Lower lobe of right lung (tissue), 2 donors: Measurements from ENCODE around the gene RRAS. TPM values are rescaled to one million over a fixed set of nuclear protein-coding genes. Genes with fewer than 3 reads are reported as not detected.

Experiments
- ATAC-seq, 2 donors: fragments of 200-7000 bp; cut with Tn5 transposase; one replicate each; pipeline ENCODE4 v1.9.1; 2020 to 2022; ENCODE audit warnings: mild to moderate bottlenecking in 2 of 2, moderate library complexity in 2 of 2
- DNase-seq: peaks from one replicate; pipeline ENCODE4 v3.0.0-alpha.2; 2020
- H3K27ac ChIP-seq: fragments of 200-600 bp; one replicate; pipeline ENCODE4 v1.8.0; 2022
- H3K27me3 ChIP-seq: fragments of 200-600 bp; one replicate; pipeline ENCODE4 v1.8.0; 2022; ENCODE audit warnings: low read depth
- H3K36me3 ChIP-seq: fragments of 200-600 bp; one replicate; pipeline ENCODE4 v1.8.0; 2022; ENCODE audit warnings: mild to moderate bottlenecking
- H3K4me1 ChIP-seq: fragments of 200-600 bp; one replicate; pipeline ENCODE4 v1.8.0; 2022
- H3K4me3 ChIP-seq: fragments of 200-600 bp; one replicate; pipeline ENCODE4 v1.8.0; 2022; ENCODE audit warnings: mild to moderate bottlenecking
- H3K9me3 ChIP-seq: fragments of 200-600 bp; one replicate; pipeline ENCODE4 v1.8.0; 2022
- CTCF ChIP-seq: fragments of 200-600 bp; IDR thresholded peaks from one replicate; pipeline ENCODE4 v1.8.0; 2022; ENCODE audit warnings: antibody characterized with exemption, mild to moderate bottlenecking
- intact Hi-C: fragments of 100-400 bp; cut with DNase I; formaldehyde crosslinking; loops from one replicate; pipeline ENCODE4 v1.11.0; 2022
- total RNA-seq: library from RNA; stranded (reverse); fragmentation: NEBNext Ultra II Directional; extraction: Animal tissue kit (Norgen Biotek cat#: 25700); gene quantifications from one replicate; pipeline ENCODE4 v1.2.1, GENCODE V29; 2021
- donor health status: DM: no; HTN: yes; CAD: no; lungs with severe emphysema.

The RRAS gene
- total RNA-seq, 1 donor from 2014 or later: 114 TPM

DNA sequence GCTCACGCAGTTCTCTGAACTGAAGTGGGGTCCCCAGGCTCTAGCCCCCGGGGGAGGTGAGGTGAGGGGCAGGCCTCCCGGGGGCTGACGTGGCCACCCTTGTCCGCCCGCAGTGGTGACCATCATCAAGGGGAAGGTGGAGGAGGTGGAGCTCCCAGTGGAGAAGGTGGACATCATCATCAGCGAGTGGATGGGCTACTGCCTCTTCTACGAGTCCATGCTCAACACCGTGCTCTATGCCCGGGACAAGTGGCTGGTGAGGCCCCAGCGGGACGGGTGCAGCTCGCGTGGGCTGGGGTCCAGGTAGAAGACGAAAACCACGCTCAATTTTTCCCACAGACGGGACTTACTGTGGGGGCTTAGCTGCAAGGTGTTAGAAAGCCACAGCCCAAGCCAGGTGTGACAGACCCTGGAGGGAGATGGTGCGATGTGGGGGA, 43.9 kb upstream of the RRAS start:
- Histone ChIP-seq H3K4me3 (no peak overlapping the region), H3K27me3 (no peaks in the 10 kb centered on the region), H3K36me3 (peaks cover 78% of the 10 kb centered on the region), H3K4me1 (peaks cover 19% of the 10 kb centered on the region), H3K27ac (no peak overlapping the region), H3K9me3 (no peaks in the 10 kb centered on the region)
- intact Hi-C loops: no loop called here
- ATAC-seq (no peak), DNase-seq (no peak)
- no peak for TF ChIP-seq CTCF

DNA sequence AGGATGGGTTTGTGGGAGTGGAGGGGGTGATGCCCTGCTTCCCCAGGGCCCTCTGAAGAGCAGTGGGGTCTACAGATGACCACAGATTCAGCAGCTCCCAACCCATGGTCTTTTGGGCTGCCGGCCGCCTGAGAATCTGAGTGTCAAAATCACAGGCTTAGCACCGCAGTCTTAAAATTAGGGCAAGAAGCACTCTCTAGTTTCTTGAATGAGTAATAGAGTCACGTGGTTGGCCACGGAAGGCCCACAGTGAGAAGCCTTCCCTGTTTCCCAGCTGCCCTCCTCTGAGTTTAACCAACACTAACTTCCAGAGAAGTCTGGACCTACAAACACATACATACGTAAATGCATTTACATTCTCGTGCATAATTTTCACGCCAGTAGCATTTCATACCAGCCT, 42.3 kb upstream of the RRAS start:
- DNase-seq (no peak), ATAC-seq (no peak)
- Histone ChIP-seq H3K27ac (no peak overlapping the region), H3K4me3 (no peak overlapping the region), H3K4me1 (peaks cover 30% of the 10 kb centered on the region), H3K27me3 (no peaks in the 10 kb centered on the region), H3K36me3 (peaks cover 67% of the 10 kb centered on the region), H3K9me3 (no peaks in the 10 kb centered on the region)
- intact Hi-C loops: no loop called here
- no peak for TF ChIP-seq CTCF

- TF ChIP-seq CTCF: no peak
- intact Hi-C loops: no loop called here
- Histone ChIP-seq H3K27me3 (no peaks in the 10 kb centered on the region), H3K9me3 (no peaks in the 10 kb centered on the region), H3K36me3 (peaks cover 63% of the 10 kb centered on the region), H3K27ac (no peak overlapping the region), H3K4me1 (peaks cover 30% of the 10 kb centered on the region), H3K4me3 (no peak overlapping the region)
- DNase-seq (no peak), ATAC-seq (no peak)
Observed at GRCh38 chr19:49681830-49682229, 41.9 kb upstream of the RRAS start.

GRCh38 chr19:49680421-49681351, 40.7 kb upstream of the RRAS start:
- TF ChIP-seq CTCF: peak; percentile 100
- Histone ChIP-seq H3K4me1 (peaks cover 36% of the 10 kb centered on the region), H3K27ac (peak overlapping the region; percentile 67), H3K9me3 (no peaks in the 10 kb centered on the region), H3K4me3 (peak overlapping the region; percentile 35), H3K27me3 (no peaks in the 10 kb centered on the region), H3K36me3 (peaks cover 53% of the 10 kb centered on the region)
- intact Hi-C loops: no loop called here
- peak; percentile 23 to 57 for ATAC-seq
- peak; percentile 93 for DNase-seq

DNA sequence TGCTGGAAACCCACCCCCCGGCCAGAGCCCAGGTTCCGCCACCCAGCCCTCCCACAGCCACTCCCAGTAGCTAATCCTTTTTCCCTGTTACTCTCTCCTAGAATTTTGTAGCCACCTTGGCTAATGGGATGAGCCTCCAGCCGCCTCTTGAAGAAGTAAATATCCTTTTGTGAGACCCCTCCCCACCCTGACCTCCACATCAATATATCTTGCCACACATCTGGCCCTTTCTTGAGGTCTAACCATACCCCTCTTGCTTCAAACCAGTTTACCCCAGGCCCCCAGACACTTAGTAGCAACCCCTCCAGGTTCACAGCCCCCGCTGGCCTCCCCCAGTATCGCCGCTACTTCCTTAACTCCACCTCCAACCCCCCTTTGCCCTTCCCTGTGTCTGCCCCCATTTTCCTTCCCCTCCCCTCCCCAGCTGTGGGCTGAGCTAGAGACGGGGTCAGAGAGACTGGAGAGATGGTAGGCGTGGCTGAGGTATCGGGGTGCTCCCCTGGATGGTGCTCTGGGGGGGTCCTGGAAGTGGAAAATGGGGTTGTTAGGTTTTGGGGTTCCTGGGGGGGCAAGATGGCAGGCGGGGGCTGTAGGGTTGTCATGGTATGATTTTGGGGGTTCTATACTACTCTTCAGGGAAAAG, 39.9 kb upstream of the RRAS start:
- TF ChIP-seq CTCF: no peak
- ATAC-seq: no peak
- no peak overlapping the region for H3K4me3 ChIP-seq
- intact Hi-C loops: no loop called here
- H3K27me3 ChIP-seq: no peaks in the 10 kb centered on the region
- H3K36me3 ChIP-seq: peaks cover 45% of the 10 kb centered on the region
- H3K27ac ChIP-seq: peak overlapping the region; percentile 67
- H3K4me1 ChIP-seq: peaks cover 37% of the 10 kb centered on the region
- DNase-seq: no peak
- no peaks in the 10 kb centered on the region for H3K9me3 ChIP-seq
